Measurements from ENCODE around the gene MDGA2. TPM values are rescaled to one million over a fixed set of nuclear protein-coding genes. Genes with fewer than 3 reads are reported as not detected.

The MDGA2 gene
- total and polyA plus RNA-seq, 2 of the 8 experiments (the other 6 are each of a cell fraction or from before 2014, with no cell fraction given): 0.11 to 0.69 TPM

- Histone ChIP-seq H3K4me3 (ENCODE audit: extremely low read depth in 1 of 4, insufficient read depth in 2 of 4, low read depth in 3 of 4, low read length in 4 of 4) (no peak overlapping the region), H3K56ac (replicated peaks; ENCODE audit: insufficient read length, low read depth, low read length) (no peak overlapping the region), H3K79me2 (ENCODE audit: control insufficient read depth in 1 of 2, insufficient read depth in 2 of 2, low read length in 2 of 2) (no peaks in the 10 kb centered on the region), H2BK15ac (ENCODE audit: low read length) (no peak overlapping the region), H4K5ac (ENCODE audit: insufficient read length, low read depth, low read length) (no peak overlapping the region), H3K23me2 (ENCODE audit: low read depth, low read length) (no peaks in the 10 kb centered on the region), H3K27ac (ENCODE audit: low read depth, low read length) (no peak overlapping the region), H3K36me3 (ENCODE audit: control insufficient read depth in 2 of 4, insufficient read depth in 4 of 4, low read length in 3 of 4) (no peaks in the 10 kb centered on the region), H3K4me2 (ENCODE audit: insufficient read depth in 1 of 2, low read depth in 2 of 2, low read length in 2 of 2) (no peak overlapping the region), H4K91ac (replicated peaks; ENCODE audit: insufficient read length, low read length) (no peak overlapping the region), H3K9ac (replicated peaks in 1 of 4; ENCODE audit: extremely low read depth in 1 of 4, low read depth in 3 of 4, low read length in 3 of 4) (no peak overlapping the region), H3K23ac (ENCODE audit: insufficient read length) (no peak overlapping the region), H2BK5ac (ENCODE audit: low read depth, low read length) (no peak overlapping the region), H2BK20ac (ENCODE audit: low read length) (no peak overlapping the region), H4K20me1 (replicated peaks in 1 of 2; ENCODE audit: control insufficient read depth in 1 of 2, insufficient read depth in 2 of 2, low read length in 2 of 2) (no peaks in the 10 kb centered on the region), H3K4me1 (replicated peaks in 1 of 4; ENCODE audit: control insufficient read depth in 3 of 4, insufficient read depth in 4 of 4, low read length in 3 of 4) (no peaks in the 10 kb centered on the region), H3K18ac (ENCODE audit: extremely low read depth, low read length) (no peak overlapping the region), H3K4ac (replicated peaks; ENCODE audit: insufficient read length, low read depth, low read length) (no peak overlapping the region), H4K8ac (ENCODE audit: extremely low read depth, insufficient read depth, low read length) (no peak overlapping the region), H3K14ac (ENCODE audit: insufficient read length) (no peak overlapping the region), H2BK12ac (ENCODE audit: low read depth, low read length) (no peak overlapping the region), H2AFZ (ENCODE audit: low read length) (no peak overlapping the region; the same call in 1 of the 2 replicates), H2BK120ac (replicated peaks; ENCODE audit: low read depth, low read length) (no peak overlapping the region), H3K79me1 (ENCODE audit: low read depth, low read length) (no peaks in the 10 kb centered on the region), H2AK5ac (ENCODE audit: low read depth, low read length) (no peak overlapping the region), H3K27me3 (replicated peaks in 1 of 4; ENCODE audit: control insufficient read depth in 3 of 4, extremely low read depth in 1 of 4, insufficient read depth in 3 of 4, low read length in 3 of 4) (no peaks in the 10 kb centered on the region), H3K9me3 (ENCODE audit: insufficient read depth in 2 of 2, low read depth in 1 of 2, low read length in 1 of 2) (no peaks in the 10 kb centered on the region)
- DNase-seq (ENCODE audit: low read depth in 1 of 2, low spot score in 2 of 2): no peak
- POLR2A ChIA-PET (ENCODE audit: partially characterized antibody): no interaction called here
- no peak for TF ChIP-seq SAP30 (IDR thresholded peaks at IDR 0.05; ENCODE audit: insufficient read depth, insufficient replicate concordance, low read length)
- TF ChIP-seq BRCA1 (IDR thresholded peaks at IDR 0.05; ENCODE audit: low read depth, low read length): no peak
- CTCF ChIA-PET (ENCODE audit: partially characterized antibody): no interaction called here
- 84% methylated on average over 1 of the region's 1 CpG; no CpG with 5 or more reads in 1 of the 2 experiments for WGBS, 2 experiments (ENCODE audit: extremely low coverage in 1 of 2, insufficient coverage in 1 of 2, insufficient read length in 1 of 2, insufficient replicate concordance in 2 of 2, low coverage in 1 of 2, low lambda C conversion rate in 2 of 2, missing lambda C conversion rate in 1 of 2)
- no peak for FAIRE-seq
These were observed 610.1 kb downstream of the MDGA2 start for GRCh38 chr14:47065326-47065725.

Measured in H1 (cell line).